ENCODE measurements around the gene TBC1D2B.
A peak's percentile ranks its signal among the peaks of the same experiment; 100 is the strongest.
"Not testable (repeated sequence)": the region's sequence is repeated elsewhere in the genome, so short reads cannot be mapped to it uniquely, and the experiment has no call there.

The TBC1D2B gene

GRCh38 chr15:78007211-78007931, 70.1 kb downstream of the TBC1D2B start:
- Mint-ChIP-seq H3K27me3 (no peaks in the 10 kb centered on the region), H3K4me3 (no peak overlapping the region), H3K36me3 (peaks cover 24 to 40% of the 10 kb centered on the region in 2 donors), H3K27ac (no peak overlapping the region), H3K4me1 (peaks cover 0 to 4% of the 10 kb centered on the region in 2 donors), H3K9me3 (no peaks in the 10 kb centered on the region)
- no peak for ATAC-seq (replicated peaks)
- no peak for DNase-seq

DNA sequence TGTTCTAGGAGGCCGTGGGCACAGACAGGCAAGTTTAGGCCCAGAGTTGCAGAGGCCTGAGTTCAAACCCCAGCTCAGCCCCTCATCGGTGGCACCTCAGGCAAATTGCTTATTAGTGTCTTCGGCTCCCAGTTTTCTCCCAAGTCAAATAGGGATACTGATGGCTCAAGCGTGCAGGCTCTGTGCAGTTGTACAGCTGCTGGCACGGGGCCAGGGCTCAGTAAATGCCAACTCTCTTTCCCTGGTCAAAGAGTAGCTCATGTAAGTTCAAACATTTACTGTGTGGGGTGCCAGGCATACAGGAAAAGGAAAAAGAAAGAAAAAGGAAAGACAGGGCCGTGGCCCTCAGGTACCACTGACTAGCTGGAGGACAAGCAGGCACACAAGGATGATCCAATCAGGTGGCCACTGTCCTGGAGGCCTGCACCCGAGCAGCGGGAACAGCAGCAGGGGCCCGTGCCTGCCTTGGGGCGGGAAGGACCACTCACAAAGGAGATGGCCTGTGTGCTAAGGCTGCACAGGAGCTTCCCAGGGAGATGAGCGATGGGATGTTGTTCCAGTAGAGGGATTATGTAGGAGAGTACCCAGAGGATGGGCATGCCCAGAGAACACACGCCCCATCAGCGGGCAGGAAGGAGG, 70.8 kb downstream of the TBC1D2B start:
- ATAC-seq (replicated peaks): no peak
- H3K27me3 Mint-ChIP-seq: no peaks in the 10 kb centered on the region

GRCh38 chr15:78004919-78005634, 72.4 kb downstream of the TBC1D2B start:
- Mint-ChIP-seq H3K4me1 (peaks cover 0 to 11% of the 10 kb centered on the region in 2 donors), H3K4me3 (no peak overlapping the region), H3K9me3 (no peaks in the 10 kb centered on the region), H3K27me3 (no peaks in the 10 kb centered on the region), H3K36me3 (peaks cover 31 to 45% of the 10 kb centered on the region in 2 donors), H3K27ac (no peak overlapping the region)
- DNase-seq (no peak), ATAC-seq (replicated peaks) (no peak)

More for the DNA sequence above, 70.8 kb downstream of the TBC1D2B start:
- no peak for DNase-seq
- H3K9me3 Mint-ChIP-seq: no peaks in the 10 kb centered on the region
- peaks cover 0 to 4% of the 10 kb centered on the region in 2 donors for H3K4me1 Mint-ChIP-seq
- H3K4me3 Mint-ChIP-seq: no peak overlapping the region
- peaks cover 25 to 34% of the 10 kb centered on the region in 2 donors for H3K36me3 Mint-ChIP-seq
- peak overlapping the region; percentile 9 for H3K27ac Mint-ChIP-seq

GRCh38 chr15:78004222-78004727, 73.2 kb downstream of the TBC1D2B start:
- ATAC-seq (replicated peaks) (peak; percentile 27 to 71), DNase-seq (no peak)
- Mint-ChIP-seq H3K4me1 (peaks cover 0 to 11% of the 10 kb centered on the region in 2 donors), H3K9me3 (no peaks in the 10 kb centered on the region), H3K27me3 (no peaks in the 10 kb centered on the region), H3K36me3 (peaks cover 36 to 48% of the 10 kb centered on the region in 2 donors), H3K4me3 (no peak overlapping the region), H3K27ac (peak overlapping the region; percentile 82)

GRCh38 chr15:78003539-78004008, 73.9 kb downstream of the TBC1D2B start:
- Mint-ChIP-seq H3K27me3 (no peaks in the 10 kb centered on the region), H3K36me3 (peaks cover 36 to 48% of the 10 kb centered on the region in 2 donors), H3K4me1 (peaks cover 0 to 11% of the 10 kb centered on the region in 2 donors), H3K4me3 (no peak overlapping the region), H3K9me3 (no peaks in the 10 kb centered on the region), H3K27ac (no peak overlapping the region)
- no peak for ATAC-seq (replicated peaks)
- no peak for DNase-seq

DNA sequence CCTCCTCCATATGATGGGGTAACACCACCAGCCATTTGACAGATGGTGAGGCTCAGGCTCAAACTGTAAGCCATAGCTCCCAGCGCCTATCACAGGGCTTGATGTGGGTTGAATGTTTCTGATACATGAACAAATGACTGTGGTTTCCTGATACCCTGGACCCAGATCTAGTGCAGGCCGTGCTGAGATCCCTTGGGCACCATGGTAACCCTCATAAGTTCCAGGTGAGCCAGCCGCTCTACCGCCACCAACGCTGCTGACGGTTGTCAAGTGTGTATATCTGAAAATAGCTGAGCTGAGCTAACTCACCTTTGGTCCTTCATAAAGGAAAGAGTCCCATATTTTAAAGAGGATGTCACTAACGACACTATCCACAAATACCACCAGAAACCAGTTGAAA, 74.5 kb downstream of the TBC1D2B start:
- DNase-seq (no peak), ATAC-seq (replicated peaks) (no peak)
- H3K36me3 Mint-ChIP-seq: peaks cover 38 to 51% of the 10 kb centered on the region in 2 donors
- no peak overlapping the region for H3K27ac Mint-ChIP-seq
- H3K27me3 Mint-ChIP-seq: no peaks in the 10 kb centered on the region
- H3K9me3 Mint-ChIP-seq: no peaks in the 10 kb centered on the region
- H3K4me1 Mint-ChIP-seq: peaks cover 0 to 11% of the 10 kb centered on the region in 2 donors
- no peak overlapping the region for H3K4me3 Mint-ChIP-seq

DNA sequence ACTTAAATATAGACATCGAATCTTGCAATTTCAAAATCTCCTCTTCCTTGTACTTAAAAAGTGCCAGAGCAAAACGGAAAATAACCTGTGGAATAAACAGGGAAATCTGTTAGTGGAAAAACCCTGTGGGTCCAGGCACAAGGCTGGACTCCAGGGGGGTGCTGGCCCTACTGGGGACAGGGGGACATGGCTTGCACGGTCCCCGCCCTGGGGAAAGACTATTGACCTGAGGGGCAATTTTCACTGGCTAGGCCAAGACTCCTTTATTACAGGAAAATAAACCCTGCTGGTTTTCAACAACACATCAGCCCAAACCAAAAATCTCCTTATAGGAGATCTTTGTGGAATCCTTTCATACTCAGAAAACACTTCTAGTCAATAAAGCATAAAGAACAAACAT, 75.9 kb downstream of the TBC1D2B start:
- Mint-ChIP-seq H3K4me3 (no peak overlapping the region), H3K4me1 (peaks cover 0 to 11% of the 10 kb centered on the region in 2 donors), H3K27me3 (no peaks in the 10 kb centered on the region), H3K9me3 (no peaks in the 10 kb centered on the region), H3K27ac (peak overlapping the region; percentile 71), H3K36me3 (peaks cover 38 to 48% of the 10 kb centered on the region in 2 donors)
- ATAC-seq (replicated peaks) (no peak), DNase-seq (no peak)

DNA sequence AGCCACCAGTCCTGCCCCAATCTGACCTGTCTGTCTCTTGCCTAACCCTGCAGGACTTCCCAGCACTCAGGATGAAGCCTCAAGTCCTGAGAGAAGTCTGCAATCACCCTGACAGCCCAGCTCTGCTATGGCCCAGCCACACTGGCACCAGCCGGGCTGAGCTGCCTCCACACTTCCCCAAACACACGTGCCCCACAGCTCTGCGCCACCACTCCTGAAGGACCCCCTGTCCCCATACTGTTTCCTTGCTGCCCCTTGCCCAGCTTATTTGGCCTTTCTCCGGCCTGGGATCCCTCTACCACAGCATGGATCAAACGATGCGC, 76.6 kb downstream of the TBC1D2B start:
- no peaks in the 10 kb centered on the region for H3K27me3 Mint-ChIP-seq
- H3K4me3 Mint-ChIP-seq: no peak overlapping the region
- DNase-seq (no peak), ATAC-seq (replicated peaks) (no peak)
- peaks cover 33 to 41% of the 10 kb centered on the region in 2 donors for H3K36me3 Mint-ChIP-seq
- no peaks in the 10 kb centered on the region for H3K9me3 Mint-ChIP-seq
- peaks cover 0 to 11% of the 10 kb centered on the region in 2 donors for H3K4me1 Mint-ChIP-seq
- H3K27ac Mint-ChIP-seq: peak overlapping the region; percentile 27

DNA sequence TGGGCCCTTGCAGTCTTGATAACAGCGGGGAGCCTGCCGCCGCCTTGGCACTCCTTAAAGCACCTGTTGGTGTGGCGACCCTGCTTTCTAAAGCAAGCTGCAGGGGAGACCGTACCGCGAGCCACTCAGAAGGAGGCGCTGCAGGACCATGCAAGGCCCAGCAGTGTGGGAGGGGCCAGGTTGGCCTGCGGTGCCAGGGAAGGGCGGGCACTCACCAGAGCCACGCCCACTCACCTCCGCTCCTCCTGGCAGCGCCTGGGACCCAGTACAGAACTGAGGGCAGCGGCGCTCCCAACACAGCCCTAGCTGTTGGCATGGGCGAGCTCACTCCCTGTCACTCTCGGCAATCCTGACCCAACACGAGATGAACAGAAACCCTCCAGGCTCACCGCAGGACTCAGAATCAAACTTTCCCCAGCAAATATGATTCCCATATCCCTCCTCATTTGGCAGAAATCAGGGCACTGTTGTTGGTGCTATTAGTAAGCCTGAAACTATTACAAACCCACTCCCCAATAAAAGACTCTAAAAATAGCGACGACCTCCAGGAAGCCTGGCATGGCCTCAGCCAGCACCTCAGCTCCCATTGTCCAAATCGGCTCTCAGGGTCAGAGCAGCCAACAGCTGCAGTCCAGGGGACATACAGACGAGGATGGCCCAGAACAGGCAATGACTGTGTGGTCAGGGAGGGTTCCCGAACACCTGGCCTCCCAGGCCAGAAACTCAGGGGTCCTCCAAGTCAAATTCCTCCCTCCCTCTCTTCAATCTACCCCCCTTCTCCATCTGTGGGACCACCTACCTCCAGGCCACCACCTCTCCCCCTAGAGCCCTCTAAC, 77.2 kb downstream of the TBC1D2B start:
- ATAC-seq (replicated peaks) (peak; percentile 93 to 97), DNase-seq (peak; percentile 66)
- Mint-ChIP-seq H3K4me1 (peaks cover 0 to 13% of the 10 kb centered on the region in 2 donors), H3K27me3 (no peaks in the 10 kb centered on the region), H3K4me3 (no peak overlapping the region), H3K9me3 (no peaks in the 10 kb centered on the region), H3K27ac (peak overlapping the region; percentile 27), H3K36me3 (peaks cover 33 to 41% of the 10 kb centered on the region in 2 donors)

DNA sequence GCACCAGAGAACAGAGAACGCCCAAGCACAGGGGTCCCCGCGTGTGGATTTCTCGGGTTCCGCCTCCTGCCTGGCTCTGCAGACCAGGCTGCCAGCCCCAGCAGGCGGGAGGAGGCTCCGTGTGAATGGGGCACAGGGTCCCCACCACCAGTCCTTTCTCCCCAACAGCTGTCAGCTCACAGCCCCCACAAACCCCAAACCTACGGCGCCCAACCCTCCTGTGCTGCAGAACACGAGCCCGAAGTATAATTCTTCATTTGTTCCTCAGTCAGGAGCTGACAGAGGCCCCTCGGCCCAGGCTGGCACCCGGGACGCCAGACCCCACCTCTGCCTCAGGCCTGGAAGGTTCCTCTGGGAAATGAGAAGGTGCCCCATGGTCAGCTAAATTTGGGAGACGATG, 78.0 kb downstream of the TBC1D2B start:
- Mint-ChIP-seq H3K4me1 (peaks cover 2 to 14% of the 10 kb centered on the region in 2 donors), H3K27me3 (no peaks in the 10 kb centered on the region), H3K36me3 (peaks cover 33 to 41% of the 10 kb centered on the region in 2 donors), H3K4me3 (no peak overlapping the region), H3K27ac (no peak overlapping the region), H3K9me3 (no peaks in the 10 kb centered on the region)
- ATAC-seq (replicated peaks) (no peak), DNase-seq (no peak)

- no peaks in the 10 kb centered on the region for H3K9me3 Mint-ChIP-seq
- no peak for DNase-seq
- no peaks in the 10 kb centered on the region for H3K27me3 Mint-ChIP-seq
- peaks cover 33 to 41% of the 10 kb centered on the region in 2 donors for H3K36me3 Mint-ChIP-seq
- no peak overlapping the region for H3K27ac Mint-ChIP-seq
- H3K4me3 Mint-ChIP-seq: no peak overlapping the region
- no peak for ATAC-seq (replicated peaks)
- H3K4me1 Mint-ChIP-seq: peaks cover 11 to 18% of the 10 kb centered on the region in 2 donors
Measured at GRCh38 chr15:77998592-77998991, 78.9 kb downstream of the TBC1D2B start.

GRCh38 chr15:77997761-77998554, 79.6 kb downstream of the TBC1D2B start:
- Mint-ChIP-seq H3K4me1 (peaks cover 17 to 23% of the 10 kb centered on the region in 2 donors), H3K36me3 (peaks cover 30 to 37% of the 10 kb centered on the region in 2 donors), H3K27ac (peak overlapping the region; percentile 3)
- H3K4me3 Mint-ChIP-seq; DNase-seq; ATAC-seq (replicated peaks); H3K27me3 Mint-ChIP-seq; H3K9me3 Mint-ChIP-seq: not testable (repeated sequence)

- not testable (repeated sequence) for H3K27ac Mint-ChIP-seq; H3K4me3 Mint-ChIP-seq; DNase-seq; H3K27me3 Mint-ChIP-seq; ATAC-seq (replicated peaks); H3K9me3 Mint-ChIP-seq
- peaks cover 22 to 26% of the 10 kb centered on the region in 2 donors for H3K4me1 Mint-ChIP-seq
- H3K36me3 Mint-ChIP-seq: peaks cover 26 to 35% of the 10 kb centered on the region in 2 donors
Measured at GRCh38 chr15:77997221-77997620, 80.3 kb downstream of the TBC1D2B start.
